ENCODE measurements around the gene HTT-AS. TPM values are rescaled to one million over a fixed set of nuclear protein-coding genes. Genes with fewer than 3 reads are reported as not detected.

HTT-AS gene
- total RNA-seq, 1 experiment from 2014 or later: not detected

GRCh38 chr4:3077796-3078195, 3.5 kb upstream of the HTT-AS start:
- H3K4me1 ChIP-seq (replicated peaks): peaks cover 8% of the 10 kb centered on the region
- H3K4me3 ChIP-seq: no peak overlapping the region
- no peak overlapping the region for H3K27ac ChIP-seq
- no peaks in the 10 kb centered on the region for H3K27me3 ChIP-seq (replicated peaks)
- H3K9me3 ChIP-seq (replicated peaks): no peaks in the 10 kb centered on the region
- DNase-seq (ENCODE audit: low read depth in 1 of 2, low spot score in 2 of 2): no peak
- peaks cover 5% of the 10 kb centered on the region; the same call in 1 of the 2 replicates for H3K36me3 ChIP-seq

- no peak for DNase-seq (ENCODE audit: low read depth in 1 of 2, low spot score in 2 of 2)
- peak overlapping the region; percentile 87 for H3K4me3 ChIP-seq
- peaks cover 8% of the 10 kb centered on the region for H3K4me1 ChIP-seq (replicated peaks)
- no peaks in the 10 kb centered on the region for H3K27me3 ChIP-seq (replicated peaks)
- H3K36me3 ChIP-seq: peaks cover 5% of the 10 kb centered on the region; the same call in 1 of the 2 replicates
- H3K9me3 ChIP-seq (replicated peaks): no peaks in the 10 kb centered on the region
- no peak overlapping the region for H3K27ac ChIP-seq
These were observed 1.3 kb upstream of the HTT-AS start for GRCh38 chr4:3075652-3075981.

- Histone ChIP-seq H3K36me3 (peaks cover 5% of the 10 kb centered on the region; the same call in 1 of the 2 replicates), H3K27ac (peak overlapping the region; percentile 74), H3K9me3 (replicated peaks) (no peaks in the 10 kb centered on the region), H3K4me3 (peak overlapping the region; percentile 87), H3K27me3 (replicated peaks) (no peaks in the 10 kb centered on the region), H3K4me1 (replicated peaks) (peaks cover 8% of the 10 kb centered on the region)
- peak; percentile 58 to 70 for DNase-seq (ENCODE audit: low read depth in 1 of 2, low spot score in 2 of 2)
These were observed 711 bp upstream of the HTT-AS start for GRCh38 chr4:3074846-3075651.

GRCh38 chr4:3073158-3074077, 920 bp downstream of the HTT-AS start:
- peaks cover 8% of the 10 kb centered on the region for H3K4me1 ChIP-seq (replicated peaks)
- H3K9me3 ChIP-seq (replicated peaks): no peaks in the 10 kb centered on the region
- no peak overlapping the region for H3K27ac ChIP-seq
- no peaks in the 10 kb centered on the region for H3K27me3 ChIP-seq (replicated peaks)
- peaks cover 5% of the 10 kb centered on the region; the same call in 1 of the 2 replicates for H3K36me3 ChIP-seq
- H3K4me3 ChIP-seq: peak overlapping the region; percentile 37
- DNase-seq (ENCODE audit: low read depth in 1 of 2, low spot score in 2 of 2): peak in 1 of 2 experiments; percentile 6

GRCh38 chr4:3071811-3072210, 2.5 kb downstream of the HTT-AS start:
- DNase-seq (ENCODE audit: low read depth in 1 of 2, low spot score in 2 of 2): no peak
- H3K27me3 ChIP-seq (replicated peaks): no peaks in the 10 kb centered on the region
- H3K27ac ChIP-seq: no peak overlapping the region

GRCh38 chr4:3070709-3071500, 3.4 kb downstream of the HTT-AS start:
- H3K4me1 ChIP-seq (replicated peaks): peaks cover 6% of the 10 kb centered on the region
- no peak overlapping the region for H3K27ac ChIP-seq
- H3K36me3 ChIP-seq: peaks cover 5% of the 10 kb centered on the region; the same call in 1 of the 2 replicates

More at GRCh38 chr4:3071811-3072210, 2.5 kb downstream of the HTT-AS start:
- Histone ChIP-seq H3K4me3 (no peak overlapping the region), H3K9me3 (replicated peaks) (no peaks in the 10 kb centered on the region), H3K36me3 (peaks cover 5% of the 10 kb centered on the region; the same call in 1 of the 2 replicates), H3K4me1 (replicated peaks) (peaks cover 8% of the 10 kb centered on the region)

GRCh38 chr4:3069661-3070199, 4.6 kb downstream of the HTT-AS start:
- no peak for DNase-seq (ENCODE audit: low read depth in 1 of 2, low spot score in 2 of 2)
- no peak overlapping the region for H3K4me3 ChIP-seq
- H3K4me1 ChIP-seq (replicated peaks): peaks cover 4% of the 10 kb centered on the region
- H3K9me3 ChIP-seq (replicated peaks): no peaks in the 10 kb centered on the region
- no peak overlapping the region for H3K27ac ChIP-seq
- peaks cover 5% of the 10 kb centered on the region; the same call in 1 of the 2 replicates for H3K36me3 ChIP-seq
- no peaks in the 10 kb centered on the region for H3K27me3 ChIP-seq (replicated peaks)

More at GRCh38 chr4:3070709-3071500, 3.4 kb downstream of the HTT-AS start:
- DNase-seq (ENCODE audit: low read depth in 1 of 2, low spot score in 2 of 2): no peak
- no peaks in the 10 kb centered on the region for H3K27me3 ChIP-seq (replicated peaks)
- no peaks in the 10 kb centered on the region for H3K9me3 ChIP-seq (replicated peaks)
- no peak overlapping the region for H3K4me3 ChIP-seq

GRCh38 chr4:3067473-3068001, 6.8 kb downstream of the HTT-AS start:
- Histone ChIP-seq H3K27ac (no peak overlapping the region), H3K4me1 (replicated peaks) (no peaks in the 10 kb centered on the region), H3K9me3 (replicated peaks) (no peaks in the 10 kb centered on the region), H3K27me3 (replicated peaks) (no peaks in the 10 kb centered on the region), H3K4me3 (no peak overlapping the region), H3K36me3 (no peaks in the 10 kb centered on the region)
- DNase-seq (ENCODE audit: low read depth in 1 of 2, low spot score in 2 of 2): no peak

GRCh38 chr4:3066836-3067400, 7.4 kb downstream of the HTT-AS start:
- Histone ChIP-seq H3K27me3 (replicated peaks) (no peaks in the 10 kb centered on the region), H3K4me3 (no peak overlapping the region), H3K9me3 (replicated peaks) (no peaks in the 10 kb centered on the region), H3K4me1 (replicated peaks) (no peaks in the 10 kb centered on the region), H3K36me3 (no peaks in the 10 kb centered on the region), H3K27ac (no peak overlapping the region)
- no peak for DNase-seq (ENCODE audit: low read depth in 1 of 2, low spot score in 2 of 2)

- Histone ChIP-seq H3K36me3 (no peaks in the 10 kb centered on the region), H3K4me1 (replicated peaks) (no peaks in the 10 kb centered on the region)
- DNase-seq (ENCODE audit: low read depth in 1 of 2, low spot score in 2 of 2): no peak
These were observed 8.8 kb downstream of the HTT-AS start for GRCh38 chr4:3065551-3065950.

GRCh38 chr4:3062471-3062870, 11.9 kb downstream of the HTT-AS start:
- H3K9me3 ChIP-seq (replicated peaks): no peaks in the 10 kb centered on the region
- no peak overlapping the region for H3K4me3 ChIP-seq
- H3K27ac ChIP-seq: no peak overlapping the region
- H3K36me3 ChIP-seq: no peaks in the 10 kb centered on the region
- no peaks in the 10 kb centered on the region for H3K4me1 ChIP-seq (replicated peaks)
- no peak for DNase-seq (ENCODE audit: low read depth in 1 of 2, low spot score in 2 of 2)
- no peaks in the 10 kb centered on the region for H3K27me3 ChIP-seq (replicated peaks)

More at GRCh38 chr4:3065551-3065950, 8.8 kb downstream of the HTT-AS start:
- no peaks in the 10 kb centered on the region for H3K27me3 ChIP-seq (replicated peaks)
- no peak overlapping the region for H3K4me3 ChIP-seq
- H3K27ac ChIP-seq: no peak overlapping the region
- H3K9me3 ChIP-seq (replicated peaks): no peaks in the 10 kb centered on the region

GRCh38 chr4:3060946-3061345, 13.4 kb downstream of the HTT-AS start:
- no peak overlapping the region for H3K27ac ChIP-seq
- DNase-seq (ENCODE audit: low read depth in 1 of 2, low spot score in 2 of 2): no peak
- no peaks in the 10 kb centered on the region for H3K36me3 ChIP-seq
- no peaks in the 10 kb centered on the region for H3K4me1 ChIP-seq (replicated peaks)
- H3K4me3 ChIP-seq: no peak overlapping the region
- H3K27me3 ChIP-seq (replicated peaks): no peaks in the 10 kb centered on the region
- no peaks in the 10 kb centered on the region for H3K9me3 ChIP-seq (replicated peaks)
